B cell (primary cell): ENCODE results near the gene C1QL1. TPM values are rescaled to one million over a fixed set of nuclear protein-coding genes. Genes with fewer than 3 reads are reported as not detected.

ENCODE experiments used
- ATAC-seq: fragments of 200-7000 bp; cut with Tn5 transposase; one replicate; pipeline ENCODE4 v1.10.0; 2021; ENCODE audit warnings: low read depth, mild to moderate bottlenecking, moderate number of reproducible peaks, moderate library complexity
- CTCF ChIA-PET: fragments of 350-600 bp; sonication (Branson Sonifier 250); formaldehyde crosslinking; loops from one replicate; lab custom pipeline; 2021; ENCODE audit warnings: antibody characterized with exemption, inconsistent platforms; lab: Charles Lee
- POLR2A ChIA-PET: fragments of 350-600 bp; sonication (Branson Sonifier 250); formaldehyde crosslinking; loops from one replicate; lab custom pipeline; 2021; ENCODE audit warnings: antibody characterized with exemption; lab: Charles Lee
- DNase-seq: peaks from one replicate; pipeline ENCODE4 v3.0.0; 2013
- H2AFZ ChIP-seq: 2 replicates; pipeline ENCODE4 v1.6.1; 2012; ENCODE audit warnings: mild to moderate bottlenecking, low read depth, low read length; ENCODE audit not compliant: insufficient read depth, poor library complexity, severe bottlenecking
- H3K27ac ChIP-seq, 2 donors: 1 replicate in 1 of 2; 2 replicates in 1 of 2; pipeline ENCODE4 v1.5.1; 2012 to 2013; ENCODE audit warnings: low read length in 2 of 2, mild to moderate bottlenecking in 2 of 2, moderate library complexity in 1 of 2
- H3K27me3 ChIP-seq, 4 experiments: fragments of 200-600 bp in 1 of 4; sonication (generic) in 1 of 4; replicated peaks in 1 of 4; 1 replicate in 2 of 4; 2 replicates in 2 of 4; pipeline versions ENCODE4 v1.6.1 to v1.7.0; 2013 to 2016; ENCODE audit warnings: low read length in 3 of 4, mild to moderate bottlenecking in 2 of 4, mixed read lengths in 1 of 4, moderate library complexity in 1 of 4; ENCODE audit not compliant: insufficient read depth in 4 of 4, control insufficient read depth in 3 of 4; ENCODE audit errors: control extremely low read depth in 1 of 4
- H3K36me3 ChIP-seq, 2 experiments: replicated peaks in 1 of 2; 1 replicate in 1 of 2; 2 replicates in 1 of 2; pipeline versions ENCODE4 v1.6.1 to v1.7.1; 2013; ENCODE audit warnings: low read length in 1 of 2; ENCODE audit not compliant: insufficient read depth in 2 of 2, control insufficient read depth in 1 of 2; ENCODE audit errors: control extremely low read depth in 1 of 2, extremely low read depth in 1 of 2
- H3K4me1 ChIP-seq, 2 donors: fragments of 200-600 bp in 1 of 2; sonication (generic) in 1 of 2; 1 replicate in 1 of 2; 2 replicates in 1 of 2; pipeline versions ENCODE4 v1.5.1 to v1.6.1; 2013 to 2017; ENCODE audit warnings: low read length in 2 of 2; ENCODE audit not compliant: control insufficient read depth in 2 of 2, insufficient read depth in 2 of 2
- H3K4me2 ChIP-seq: replicated peaks from 2 replicates; pipeline ENCODE3; 2012; ENCODE audit warnings: mild to moderate bottlenecking, low read depth, low read length; ENCODE audit not compliant: poor library complexity, severe bottlenecking
- H3K4me3 ChIP-seq, 5 experiments: fragments of 200-600 bp in 1 of 5; sonication (generic) in 1 of 5; 1 replicate in 3 of 5; 2 replicates in 2 of 5; pipeline versions ENCODE4 v1.5.1 to v1.7.0; 2011 to 2016; ENCODE audit warnings: low read length in 4 of 5, mild to moderate bottlenecking in 4 of 5, low read depth in 2 of 5, control low read depth in 1 of 5, moderate library complexity in 1 of 5; ENCODE audit not compliant: insufficient read depth in 1 of 5; ENCODE audit errors: control extremely low read depth in 1 of 5, extremely low read depth in 1 of 5
- H3K79me2 ChIP-seq: fragments of 200-600 bp; sonication (generic); one replicate; pipeline ENCODE4 v1.6.0; 2016; ENCODE audit warnings: low read length; ENCODE audit not compliant: control insufficient read depth, insufficient read depth
- H3K9ac ChIP-seq: fragments of 200-600 bp; sonication (generic); 2 replicates; pipeline ENCODE4 v1.6.1; 2017; ENCODE audit warnings: mild to moderate bottlenecking, low read length, moderate library complexity
- H3K9me3 ChIP-seq, 3 donors: one replicate each; pipeline versions ENCODE4 v1.6.1 to v1.7.1; 2013; ENCODE audit warnings: low read length in 2 of 3; ENCODE audit not compliant: control insufficient read depth in 2 of 3, insufficient read depth in 1 of 3; ENCODE audit errors: control extremely low read depth in 1 of 3
- H4K20me1 ChIP-seq: 2 replicates; pipeline ENCODE4 v1.6.0; 2012; ENCODE audit warnings: mild to moderate bottlenecking, low read length; ENCODE audit not compliant: insufficient read depth, control insufficient read depth, poor library complexity, severe bottlenecking
- H3K27ac Mint-ChIP-seq: one replicate; pipeline ENCODE4 v1.8.0; 2021; ENCODE audit warnings: mixed read lengths
- H3K27me3 Mint-ChIP-seq: one replicate; pipeline ENCODE4 v1.8.0; 2021; ENCODE audit warnings: mixed read lengths
- H3K4me1 Mint-ChIP-seq: one replicate; pipeline ENCODE4 v1.8.0; 2021; ENCODE audit warnings: mixed read lengths
- H3K4me3 Mint-ChIP-seq: one replicate; pipeline ENCODE4 v1.8.0; 2021; ENCODE audit warnings: mixed read lengths
- H3K9me3 Mint-ChIP-seq: one replicate; pipeline ENCODE4 v1.8.0; 2022; ENCODE audit warnings: mixed read lengths; ENCODE audit not compliant: insufficient read depth
- CTCF ChIP-seq: fragments of 200-600 bp; IDR thresholded peaks from one replicate; pipeline ENCODE4 v1.8.0; 2022; ENCODE audit warnings: antibody characterized with exemption, mild to moderate bottlenecking
- WGBS: methylation state at CpG from one replicate; pipeline ENCODE4 v1.1.5; 2013; ENCODE audit warnings: missing lambda C conversion rate; ENCODE audit not compliant: insufficient coverage; 5-methylcytosine and 5-hydroxymethylcytosine counted together
- intact Hi-C: fragments of 100-400 bp; cut with micrococcal nuclease; formaldehyde crosslinking; loops from one replicate; pipeline ENCODE4 v1.10.0; 2022
- polyA plus RNA-seq: library from polyadenylated mRNA; depleted of rRNA; stranded (reverse); fragments of >200 nt; gene quantifications from 2 replicates; pipeline ENCODE4 v1.2.3, GENCODE V29; 2012
- total RNA-seq, 2 donors: library from RNA; stranded (reverse); fragments of 120-200 nt in 1 of 2; gene quantifications; 1 replicate in 1 of 2; 2 replicates in 1 of 2; pipeline versions ENCODE4 v1.2.3 to v1.2.4, GENCODE V29; 2013 to 2022

The C1QL1 gene
- total and polyA plus RNA-seq, 2 donors (not counting 1 experiment from before 2014, with no cell fraction given): not detected

DNA sequence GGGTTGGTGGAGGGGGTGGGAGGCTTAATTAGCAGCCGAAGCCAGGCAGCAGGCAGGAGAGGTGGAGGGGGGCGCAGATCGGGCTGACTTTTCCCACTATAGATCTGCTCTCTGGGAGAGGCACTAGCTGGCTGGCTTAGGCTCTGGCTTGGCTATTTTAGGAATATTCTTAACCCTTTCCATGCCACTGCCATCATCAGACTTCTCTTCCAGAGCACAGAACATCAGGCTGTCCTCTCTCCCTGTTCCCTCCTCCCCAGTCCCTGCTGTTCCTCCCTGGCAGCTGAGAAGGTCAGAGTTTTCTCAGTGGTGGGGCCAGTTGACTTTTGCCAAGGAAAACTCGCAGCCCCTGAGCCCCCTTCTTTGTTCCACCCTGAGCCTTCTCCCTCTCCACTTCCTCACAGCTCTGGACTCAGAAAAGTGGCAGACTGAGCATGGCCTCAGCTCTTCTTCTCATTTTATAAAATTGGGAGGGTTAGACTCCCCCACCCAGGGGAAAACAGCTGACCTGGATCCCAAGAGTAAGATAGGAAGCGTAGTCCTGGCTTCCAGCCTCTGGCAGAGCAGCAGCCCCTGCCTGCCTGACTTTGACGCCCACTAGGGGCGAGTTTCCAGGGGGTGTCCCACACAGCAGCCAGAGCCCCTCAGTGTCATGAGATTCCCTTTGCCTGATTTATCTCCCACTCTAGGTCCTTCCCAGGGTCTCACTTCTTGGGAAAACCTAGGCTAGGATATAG lies 9.9 kb upstream of the C1QL1 start:
- H3K27me3 Mint-ChIP-seq: peaks cover 37% of the 10 kb centered on the region
- H3K4me3 ChIP-seq: no peak overlapping the region
- CTCF ChIA-PET: no interaction called here

More for the DNA sequence above, 9.9 kb upstream of the C1QL1 start:
- 72% methylated on average over 4 of the region's 7 CpGs for WGBS
- Histone ChIP-seq H3K27me3 (peaks cover 0 to 35% (median 8%) of the 10 kb centered on the region in 4 experiments), H3K4me1 (no peaks in the 10 kb centered on the region), H3K36me3 (no peaks in the 10 kb centered on the region), H3K4me2 (no peak overlapping the region), H3K9ac (no peak overlapping the region), H4K20me1 (no peaks in the 10 kb centered on the region), H3K27ac (no peak overlapping the region), H3K79me2 (no peaks in the 10 kb centered on the region), H3K9me3 (peaks cover 0 to 2% (median 0%) of the 10 kb centered on the region in 3 donors), H2AFZ (no peak overlapping the region)
- TF ChIP-seq CTCF: no peak
- no peak for DNase-seq
- intact Hi-C loops: no loop called here
- POLR2A ChIA-PET: no interaction called here
- Mint-ChIP-seq H3K4me1 (no peaks in the 10 kb centered on the region), H3K4me3 (no peak overlapping the region), H3K9me3 (no peaks in the 10 kb centered on the region), H3K27ac (no peak overlapping the region)
- no peak for ATAC-seq
